Right lobe of liver (tissue), 4 donors: ENCODE results near the gene RNU5B-1.
"Not testable (repeated sequence)": the region's sequence is repeated elsewhere in the genome, so short reads cannot be mapped to it uniquely, and the experiment has no call there.

ENCODE experiments used
- CTCF ChIP-seq, 4 donors: fragments of 200-600 bp in 3 of 4; fragments of 450-650 bp in 1 of 4; IDR thresholded peaks; one replicate each; pipeline versions ENCODE4 v1.5.1 to v1.8.0; 2016 to 2022; ENCODE audit warnings: antibody characterized with exemption in 4 of 4, mild to moderate bottlenecking in 2 of 4
- POLR2A ChIP-seq: fragments of 450-650 bp; IDR thresholded peaks from one replicate; pipeline ENCODE4 v1.6.1; 2017; ENCODE audit warnings: antibody characterized with exemption, mild to moderate bottlenecking
- donor health status: DM: no; HTN: no; CAD: no.
- donor health status: DM: no; HTN: no; CAD: no.
- donor health status: DM: no; HTN: yes; CAD: no.

- peak; percentile 63 to 70 (median 68) for TF ChIP-seq CTCF (IDR thresholded peaks at IDR 0.05)
- TF ChIP-seq POLR2A = not testable (repeated sequence)
Measured at GRCh38 chr15:65270811-65271545, 33.5 kb upstream of the RNU5B-1 start.
